ACC112 (cell line): ENCODE data around the gene TBXA2R.

Experiments
- H2AFZ ChIP-seq: fragments of 200-600 bp; sonication (generic); one replicate; pipeline ENCODE4 v1.6.0; 2017; ENCODE audit warnings: antibody characterized with exemption, low read length; ENCODE audit not compliant: unreplicated experiment
- H3K27ac ChIP-seq: fragments of 200-600 bp; sonication (generic); 2 replicates; pipeline ENCODE4 v1.5.1; 2014; ENCODE audit warnings: low read depth, mild to moderate bottlenecking, antibody characterized with exemption, low read length, moderate library complexity
- H3K27me3 ChIP-seq: fragments of 200-600 bp; sonication (generic); 2 replicates; pipeline ENCODE4 v1.6.1; 2014; ENCODE audit warnings: mild to moderate bottlenecking, antibody characterized with exemption, low read length, moderate library complexity, mixed read lengths; ENCODE audit not compliant: insufficient read depth
- H3K36me3 ChIP-seq: fragments of 200-600 bp; sonication (generic); 2 replicates; pipeline ENCODE4 v1.6.1; 2016; ENCODE audit warnings: mild to moderate bottlenecking, antibody characterized with exemption, low read length, moderate library complexity, mixed read lengths; ENCODE audit not compliant: insufficient read depth
- H3K4me1 ChIP-seq: fragments of 200-600 bp; sonication (generic); one replicate; pipeline ENCODE4 v1.6.1; 2016; ENCODE audit warnings: low read length, mixed read lengths; ENCODE audit not compliant: insufficient read depth, unreplicated experiment, control insufficient read depth
- H3K4me3 ChIP-seq: fragments of 200-600 bp; sonication (generic); 2 replicates; pipeline ENCODE4 v1.5.1; 2014; ENCODE audit warnings: mild to moderate bottlenecking, low read depth, low read length
- H3K79me2 ChIP-seq: fragments of 200-600 bp; sonication (generic); one replicate; pipeline ENCODE4 v1.6.0; 2016; ENCODE audit warnings: low read length; ENCODE audit not compliant: control insufficient read depth, unreplicated experiment, insufficient read depth

Gene TBXA2R

GRCh38 chr19:3557461-3558248, 49.0 kb downstream of the TBXA2R start, which contains the start of gene MFSD12:
TSS of gene MFSD12 (minus strand) at chr19:3557586. CDS start at chr19:3557403, 183 bp downstream.
- H3K79me2 ChIP-seq, result peaks cover 37% of the 10 kb centered on the region
- H3K27me3 ChIP-seq, result no peaks in the 10 kb centered on the region
- H3K27ac ChIP-seq, result peak within 1 kb of the TSS; percentile 82
- no peaks in the 10 kb centered on the region for H3K36me3 ChIP-seq
- peak within 1 kb of the TSS; percentile 96 for H2AFZ ChIP-seq
- peak within 1 kb of the TSS; percentile 95 for H3K4me3 ChIP-seq
- peaks cover 11% of the 10 kb centered on the region for H3K4me1 ChIP-seq

GRCh38 chr19:3556978-3557460, 49.7 kb downstream of the TBXA2R start:
- H3K79me2 ChIP-seq, result peaks cover 39% of the 10 kb centered on the region
- no peaks in the 10 kb centered on the region for H3K36me3 ChIP-seq
- H2AFZ ChIP-seq, result peak overlapping the region; percentile 14
- peaks cover 11% of the 10 kb centered on the region for H3K4me1 ChIP-seq
- H3K4me3 ChIP-seq, result peak overlapping the region; percentile 95
- no peaks in the 10 kb centered on the region for H3K27me3 ChIP-seq
- no peak overlapping the region; the same call in 1 of the 2 replicates for H3K27ac ChIP-seq

GRCh38 chr19:3556423-3556977, 50.2 kb downstream of the TBXA2R start:
- Histone ChIP-seq H2AFZ (no peak overlapping the region), H3K4me3 (peak overlapping the region; percentile 95), H3K27me3 (no peaks in the 10 kb centered on the region), H3K4me1 (peaks cover 11% of the 10 kb centered on the region), H3K27ac (peak overlapping the region; percentile 29; the same call in 1 of the 2 replicates), H3K36me3 (no peaks in the 10 kb centered on the region), H3K79me2 (peaks cover 44% of the 10 kb centered on the region)

GRCh38 chr19:3555653-3556422, 50.8 kb downstream of the TBXA2R start:
- peak overlapping the region; percentile 95 for H3K4me3 ChIP-seq
- no peak overlapping the region for H2AFZ ChIP-seq
- no peaks in the 10 kb centered on the region; the same call in 1 of the 2 replicates for H3K36me3 ChIP-seq
- H3K79me2 ChIP-seq, result peaks cover 46% of the 10 kb centered on the region
- peaks cover 11% of the 10 kb centered on the region for H3K4me1 ChIP-seq
- H3K27me3 ChIP-seq, result no peaks in the 10 kb centered on the region
- H3K27ac ChIP-seq, result no peak overlapping the region

GRCh38 chr19:3554254-3555083, 52.2 kb downstream of the TBXA2R start:
- no peaks in the 10 kb centered on the region for H3K27me3 ChIP-seq
- no peak overlapping the region for H3K4me3 ChIP-seq
- H3K4me1 ChIP-seq, result peaks cover 11% of the 10 kb centered on the region
- no peak overlapping the region for H2AFZ ChIP-seq
- H3K36me3 ChIP-seq, result no peaks in the 10 kb centered on the region; the same call in 1 of the 2 replicates
- no peak overlapping the region for H3K27ac ChIP-seq
- H3K79me2 ChIP-seq, result peaks cover 46% of the 10 kb centered on the region

- H3K36me3 ChIP-seq, result no peaks in the 10 kb centered on the region; the same call in 1 of the 2 replicates
- no peaks in the 10 kb centered on the region for H3K27me3 ChIP-seq
- H3K4me3 ChIP-seq, result no peak overlapping the region
- peaks cover 11% of the 10 kb centered on the region for H3K4me1 ChIP-seq
- peaks cover 40% of the 10 kb centered on the region for H3K79me2 ChIP-seq
- H3K27ac ChIP-seq, result no peak overlapping the region
- H2AFZ ChIP-seq, result no peak overlapping the region
Measured at GRCh38 chr19:3551792-3552095, 54.9 kb downstream of the TBXA2R start.

GRCh38 chr19:3550947-3551791, 55.5 kb downstream of the TBXA2R start:
- Histone ChIP-seq H3K36me3 (no peaks in the 10 kb centered on the region; the same call in 1 of the 2 replicates), H2AFZ (no peak overlapping the region), H3K79me2 (peaks cover 34% of the 10 kb centered on the region), H3K27me3 (no peaks in the 10 kb centered on the region), H3K4me1 (peaks cover 10% of the 10 kb centered on the region), H3K4me3 (no peak overlapping the region), H3K27ac (no peak overlapping the region)

- Histone ChIP-seq H3K4me3 (no peak overlapping the region), H2AFZ (no peak overlapping the region), H3K79me2 (peaks cover 23% of the 10 kb centered on the region), H3K36me3 (no peaks in the 10 kb centered on the region; the same call in 1 of the 2 replicates), H3K4me1 (no peaks in the 10 kb centered on the region), H3K27ac (no peak overlapping the region), H3K27me3 (no peaks in the 10 kb centered on the region)
Measured at GRCh38 chr19:3549816-3550215, 56.9 kb downstream of the TBXA2R start.

GRCh38 chr19:3548606-3549005, 58.1 kb downstream of the TBXA2R start:
- H3K4me1 ChIP-seq, result no peaks in the 10 kb centered on the region
- H3K36me3 ChIP-seq, result no peaks in the 10 kb centered on the region; the same call in 1 of the 2 replicates
- no peak overlapping the region for H2AFZ ChIP-seq
- H3K4me3 ChIP-seq, result no peak overlapping the region
- H3K27me3 ChIP-seq, result no peaks in the 10 kb centered on the region
- no peak overlapping the region for H3K27ac ChIP-seq
- H3K79me2 ChIP-seq, result peaks cover 15% of the 10 kb centered on the region
